Measurements from ENCODE around the gene TRIO.

The TRIO gene

DNA sequence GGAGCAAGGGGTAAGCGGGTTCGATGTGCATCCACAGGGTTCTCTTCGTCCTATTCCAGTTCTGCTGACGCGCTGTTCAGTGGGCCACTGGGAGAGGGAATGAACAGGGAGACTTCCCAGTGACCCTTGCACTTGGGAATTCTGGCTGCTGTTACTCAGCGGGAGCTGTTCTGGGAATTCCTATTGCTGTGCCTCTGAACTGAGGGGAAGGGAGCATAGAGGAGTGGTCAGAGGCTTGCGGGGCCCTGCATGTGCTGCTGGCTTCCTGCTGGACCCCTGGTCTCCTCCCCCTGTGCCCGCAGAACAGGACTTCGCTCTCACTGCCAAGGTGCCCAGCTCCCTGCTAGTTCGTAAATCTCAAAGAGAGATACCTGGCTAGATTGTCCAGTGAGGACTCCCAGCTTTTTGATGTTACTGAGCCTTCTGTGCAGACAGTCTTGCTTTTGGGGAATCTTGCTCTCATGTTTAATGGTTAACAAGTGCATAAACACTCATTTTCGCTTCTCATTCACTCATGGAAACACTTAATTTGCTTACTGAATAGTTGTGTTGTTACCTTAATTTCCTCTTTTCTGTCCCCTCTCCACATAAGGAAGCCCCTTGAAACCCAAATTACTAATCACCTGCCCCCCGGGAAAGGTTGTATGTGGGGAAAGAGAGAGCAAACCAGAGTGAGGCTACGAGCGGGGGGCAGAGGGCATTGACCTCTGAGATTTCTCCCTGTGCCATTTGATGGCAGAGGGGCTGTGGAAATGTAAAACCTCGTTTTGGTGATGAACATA, 5.9 kb downstream of the TRIO start:
- DNase-seq: no peak

DNA sequence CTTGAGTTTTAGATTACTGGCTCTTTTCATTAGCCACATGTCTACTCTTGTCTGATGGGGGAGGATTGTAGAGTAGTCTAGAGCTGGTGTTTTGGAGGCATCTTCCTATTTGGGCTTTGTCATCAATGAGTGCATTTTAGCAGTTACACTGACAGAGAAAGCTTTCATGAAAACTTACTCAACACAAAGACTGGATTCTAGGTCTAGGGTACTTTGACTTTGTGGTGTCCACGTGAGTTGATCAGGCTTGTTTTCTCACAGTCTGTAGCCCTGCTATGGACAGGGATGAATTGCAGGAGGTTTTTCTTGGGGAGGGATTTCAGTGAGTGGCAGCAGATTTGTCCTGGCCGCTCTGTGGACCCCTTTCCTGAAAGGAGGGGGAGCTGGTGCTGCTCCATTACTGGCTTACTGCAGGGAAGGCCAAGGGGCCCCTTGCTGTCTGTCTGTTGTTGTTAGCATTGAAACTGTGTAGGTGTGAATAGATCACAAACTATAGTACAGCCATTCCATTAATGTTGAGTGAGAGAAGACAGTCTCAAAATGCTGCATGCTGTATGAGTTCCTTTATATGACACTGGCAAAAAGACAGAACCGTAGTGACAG, 6.6 kb downstream of the TRIO start:
- no peak for DNase-seq

DNA sequence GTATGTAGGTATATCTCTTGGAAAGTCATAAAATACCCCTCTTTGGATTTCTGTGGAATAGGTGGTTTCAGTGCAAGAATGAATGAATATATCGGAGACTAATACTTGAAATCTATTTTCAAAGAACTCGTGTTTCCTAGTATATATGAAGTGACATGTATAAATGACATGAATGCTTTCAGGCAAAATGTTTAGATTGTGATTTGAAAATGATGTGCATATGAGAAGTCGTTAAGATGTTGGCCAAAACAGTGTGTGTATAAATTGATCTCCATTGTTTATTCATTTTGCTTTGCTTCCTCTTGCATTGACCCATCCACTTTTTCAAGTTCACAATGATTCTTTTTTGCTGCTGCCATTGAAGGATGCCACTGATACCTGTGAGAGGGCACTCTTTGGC, 8.3 kb downstream of the TRIO start:
- no peak for DNase-seq

DNA sequence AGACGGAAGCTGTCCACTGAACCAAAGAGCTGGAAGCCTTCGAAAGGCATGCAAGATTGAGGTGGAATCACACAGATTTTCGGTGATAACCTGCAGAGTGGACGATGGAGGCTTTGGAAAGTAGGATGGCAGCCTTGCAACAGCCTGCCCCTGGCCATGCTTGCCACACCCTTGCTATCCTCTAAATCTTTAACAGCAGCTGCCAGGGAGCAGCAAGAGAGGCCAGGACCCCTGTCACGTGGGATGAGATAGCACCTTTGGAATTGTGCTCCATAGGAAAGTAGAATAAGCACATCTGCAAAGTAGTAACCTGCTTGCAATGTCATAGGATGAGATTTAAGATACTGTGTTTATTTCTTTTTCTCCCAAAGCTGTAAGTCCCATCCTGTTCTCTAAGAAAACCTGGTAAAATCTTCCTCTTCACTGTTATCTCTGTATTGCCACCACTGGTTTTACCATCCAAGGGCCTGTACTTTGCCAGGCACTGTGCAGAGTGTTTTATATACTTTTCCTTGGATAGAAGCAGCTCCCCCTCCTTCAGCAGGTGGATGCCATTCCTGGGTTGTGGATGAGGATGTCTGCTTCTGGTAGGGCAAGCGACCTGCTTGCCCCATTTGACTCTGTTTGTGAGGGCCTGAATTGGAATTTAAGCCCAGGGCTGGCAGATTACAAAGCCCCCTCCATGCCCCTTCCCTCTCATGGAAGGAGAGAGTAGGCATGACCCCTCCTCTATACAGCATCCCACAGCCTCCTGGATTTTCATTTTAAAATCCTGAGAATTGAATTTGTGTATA, 10.1 kb downstream of the TRIO start:
- no peak for DNase-seq

DNA sequence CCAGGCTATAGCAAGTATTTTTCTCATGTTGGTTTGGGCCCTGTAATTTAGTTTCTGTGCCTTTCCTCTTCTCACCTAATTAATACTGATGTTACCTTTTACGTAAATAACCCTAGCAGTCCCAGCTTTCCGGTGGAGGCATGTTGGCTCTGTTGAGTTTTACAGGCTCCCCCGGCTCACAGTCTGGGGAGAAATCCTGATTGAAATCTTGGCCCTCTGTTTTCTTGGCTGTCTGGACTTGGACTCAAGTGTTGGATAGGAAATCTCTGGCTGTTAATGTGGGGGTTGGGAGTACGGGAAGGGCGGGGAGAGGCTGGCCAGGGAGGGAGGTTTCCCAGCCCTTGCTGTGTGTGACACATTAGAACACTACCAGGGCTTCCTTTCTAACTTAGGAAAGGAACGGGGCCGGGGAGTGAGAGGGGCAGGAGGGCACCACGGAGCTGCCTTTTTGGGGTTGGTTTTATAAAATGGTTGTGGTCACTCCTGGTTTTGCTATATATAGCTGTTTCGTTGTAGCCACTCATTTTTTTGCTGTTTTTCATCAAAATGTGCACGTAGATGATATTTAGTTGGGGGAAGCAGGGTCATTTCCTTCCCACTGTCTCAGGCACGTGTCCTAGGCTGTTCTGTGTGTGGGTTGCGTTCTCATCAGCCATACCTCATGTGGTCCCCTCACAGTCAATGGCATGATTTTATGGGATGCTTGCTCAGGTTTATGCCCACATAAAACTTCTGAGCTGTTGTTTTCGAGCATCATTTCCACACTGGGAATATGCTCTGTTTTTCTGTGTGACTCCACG, 11.0 kb downstream of the TRIO start:
- DNase-seq: peak; percentile 34

DNA sequence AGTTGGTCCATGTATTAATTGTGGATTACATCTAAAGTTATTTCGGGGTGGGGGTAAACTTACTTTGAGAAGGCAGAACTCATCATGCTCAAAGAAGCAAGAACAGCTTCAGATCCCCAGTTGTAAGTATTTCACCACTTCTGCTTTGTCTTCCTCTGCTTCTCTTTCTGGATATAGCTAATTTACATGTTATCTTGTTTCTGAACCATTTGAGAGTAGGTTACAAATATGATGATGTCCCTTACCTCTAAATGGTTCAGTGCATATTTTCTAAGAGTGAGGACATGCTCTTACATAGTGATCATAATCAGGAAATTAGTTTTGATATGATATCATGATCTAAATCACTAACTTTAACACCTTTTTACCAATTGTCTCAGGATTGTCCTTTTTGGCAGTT, 11.9 kb downstream of the TRIO start:
- no peak for DNase-seq

DNA sequence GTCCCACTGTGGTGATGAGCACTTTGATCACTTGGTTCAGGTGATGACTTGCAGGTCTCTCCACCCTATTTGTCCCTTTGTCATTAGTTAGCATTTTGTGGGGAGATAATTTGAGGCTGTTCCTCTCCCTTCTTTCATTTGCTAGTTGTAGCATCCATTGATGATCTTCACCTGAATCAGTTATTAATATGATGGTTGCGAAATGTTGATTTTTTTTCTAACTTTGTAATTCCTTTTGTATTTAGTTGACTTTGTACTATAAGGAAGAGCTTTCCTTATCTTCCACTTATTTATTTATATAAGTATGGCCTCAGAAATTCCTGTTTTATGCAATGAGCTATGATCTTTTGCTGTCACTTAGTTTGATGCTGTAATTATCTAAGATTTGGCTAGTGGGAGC, 12.6 kb downstream of the TRIO start:
- DNase-seq: no peak

DNA sequence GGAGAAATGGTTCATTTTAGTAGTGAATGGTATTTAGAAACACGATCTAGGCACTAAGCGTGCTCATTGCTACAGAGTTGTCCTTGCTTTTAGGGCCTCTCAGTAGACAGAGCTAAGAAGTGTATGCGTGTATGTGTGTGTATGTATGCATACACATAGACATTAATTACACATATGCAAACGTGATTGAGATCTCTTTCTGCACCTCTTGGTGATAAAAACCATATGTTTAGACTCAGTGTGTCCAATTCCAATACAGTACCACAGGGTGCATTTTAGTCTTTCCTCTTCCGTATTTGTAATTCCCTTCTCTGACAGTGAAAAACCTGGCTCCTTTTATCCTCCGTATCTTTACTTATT, 13.1 kb downstream of the TRIO start:
- DNase-seq: no peak

DNA sequence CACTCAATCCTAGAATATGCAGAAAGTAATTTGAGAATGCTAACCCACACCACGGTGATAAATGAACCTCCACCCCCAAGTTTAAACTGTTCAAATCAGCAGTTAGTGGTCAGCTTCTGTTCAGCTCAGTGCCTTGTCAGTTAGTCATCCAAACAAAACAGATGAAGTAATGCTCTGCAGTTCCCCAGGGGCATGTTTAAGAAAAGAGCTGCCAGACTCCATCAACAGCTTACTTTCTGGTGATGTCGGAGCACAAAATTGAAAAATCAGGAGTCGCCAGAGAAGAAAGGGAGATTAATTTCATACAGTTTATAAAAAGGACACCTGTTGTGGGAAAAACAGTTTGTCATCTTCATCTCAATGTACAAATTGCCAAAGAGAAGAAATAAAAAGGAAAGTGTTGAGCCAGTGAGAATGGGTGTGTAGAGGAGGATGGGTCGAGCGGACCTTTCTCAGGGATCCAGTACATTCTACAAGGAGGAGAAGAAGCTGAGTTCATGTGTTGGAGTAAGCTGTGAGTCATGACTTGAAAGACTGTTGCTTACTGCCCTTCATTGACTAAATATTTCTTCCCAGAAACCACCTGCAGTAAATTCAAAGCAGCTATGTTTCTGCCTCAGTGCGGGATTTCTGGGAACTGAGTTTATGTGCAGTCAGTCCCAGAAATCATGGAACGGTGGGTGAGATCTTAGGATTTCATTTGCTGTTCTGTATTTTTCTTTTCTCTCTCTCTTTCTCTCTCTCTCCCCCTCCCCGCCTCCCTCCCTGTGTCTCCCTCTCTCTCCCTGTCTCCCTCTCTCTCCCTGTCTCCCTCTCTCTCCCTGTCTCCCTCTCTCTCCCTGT, 13.7 kb downstream of the TRIO start:
- DNase-seq: no peak

DNA sequence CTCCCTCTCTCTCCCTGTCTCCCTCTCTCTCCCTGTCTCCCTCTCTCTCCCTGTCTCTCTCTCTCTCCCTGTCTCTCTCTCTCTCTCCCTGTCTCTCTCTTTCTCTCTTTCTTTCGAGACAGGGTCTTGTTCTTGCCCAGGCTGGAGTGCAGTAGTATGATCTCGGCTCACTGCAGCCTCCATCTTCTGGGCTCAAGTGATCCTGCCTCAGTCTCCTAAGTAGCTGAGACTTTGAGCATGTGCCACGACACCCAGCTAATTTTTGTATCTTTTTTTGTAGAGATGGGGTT, 14.3 kb downstream of the TRIO start:
- no peak for DNase-seq

DNA sequence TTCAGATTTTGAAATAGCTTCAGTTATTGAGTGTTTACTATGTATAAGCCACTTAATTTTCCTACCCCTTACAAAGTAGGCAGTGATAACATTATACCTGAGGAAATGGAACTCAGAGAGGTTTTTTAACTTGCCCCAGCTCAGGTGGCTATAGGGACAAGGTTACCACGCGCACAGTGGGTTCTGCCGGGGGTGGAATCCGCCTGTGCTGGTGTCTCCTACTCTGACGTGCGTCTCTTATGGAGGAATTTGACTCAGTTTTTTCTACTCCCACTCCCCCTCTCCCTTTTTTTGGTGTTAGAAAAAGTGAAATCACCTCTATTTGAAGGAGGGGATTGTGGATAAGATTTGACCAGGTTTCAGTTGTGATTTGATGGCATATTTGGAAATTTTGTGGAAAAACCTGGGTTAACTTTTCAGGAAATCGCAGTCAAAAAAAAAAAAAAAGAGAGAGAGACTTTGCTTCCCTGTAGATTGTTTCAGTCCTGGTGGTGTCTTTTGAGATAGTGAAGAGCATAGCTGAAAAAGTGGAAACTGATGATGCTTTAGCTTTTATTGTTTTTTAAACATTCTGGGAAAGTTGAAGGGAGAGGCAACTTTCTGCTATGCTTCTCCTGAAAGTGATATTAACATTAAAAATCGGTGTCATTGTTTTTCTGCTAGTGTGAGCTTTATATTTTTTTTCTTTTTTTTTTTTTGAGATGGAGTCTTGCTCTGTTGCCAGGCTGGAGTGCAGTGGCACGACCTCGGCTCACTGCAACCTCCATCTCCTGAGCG, 15.9 kb downstream of the TRIO start:
- DNase-seq: no peak

DNA sequence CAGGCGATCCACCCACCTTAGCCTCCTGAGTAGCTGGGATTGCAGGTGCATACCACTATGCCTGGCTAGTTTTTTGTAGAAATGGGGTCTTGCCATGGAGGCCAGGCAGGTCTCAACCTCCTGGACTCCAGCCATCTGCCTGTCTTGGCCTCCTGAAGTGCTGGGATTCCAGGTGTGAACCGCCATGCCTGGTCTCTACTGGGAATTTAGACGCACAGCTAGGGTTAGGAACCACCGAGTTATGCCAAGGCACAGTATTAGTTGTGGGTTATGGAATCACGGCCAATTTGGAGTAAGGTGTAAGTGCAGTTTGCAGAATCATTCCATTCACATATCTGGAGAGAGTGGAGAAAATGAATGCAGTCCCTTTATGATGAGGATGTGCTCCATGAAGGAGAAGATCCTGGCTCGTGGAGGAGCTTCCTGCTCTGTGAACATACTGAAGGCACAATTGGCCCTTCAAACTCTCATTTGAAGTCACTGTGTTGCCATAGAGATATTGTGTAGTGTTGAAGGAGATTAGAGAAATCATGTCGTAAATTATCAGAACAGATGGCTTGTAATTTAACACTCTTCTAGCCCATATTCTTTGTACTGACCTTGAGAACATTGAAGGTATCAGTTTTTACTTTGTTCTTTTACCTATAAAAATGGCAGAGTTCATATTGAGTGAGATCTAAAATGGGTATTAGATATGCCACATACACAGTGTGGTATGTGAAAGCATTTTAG, 18.8 kb downstream of the TRIO start:
- no peak for DNase-seq

DNA sequence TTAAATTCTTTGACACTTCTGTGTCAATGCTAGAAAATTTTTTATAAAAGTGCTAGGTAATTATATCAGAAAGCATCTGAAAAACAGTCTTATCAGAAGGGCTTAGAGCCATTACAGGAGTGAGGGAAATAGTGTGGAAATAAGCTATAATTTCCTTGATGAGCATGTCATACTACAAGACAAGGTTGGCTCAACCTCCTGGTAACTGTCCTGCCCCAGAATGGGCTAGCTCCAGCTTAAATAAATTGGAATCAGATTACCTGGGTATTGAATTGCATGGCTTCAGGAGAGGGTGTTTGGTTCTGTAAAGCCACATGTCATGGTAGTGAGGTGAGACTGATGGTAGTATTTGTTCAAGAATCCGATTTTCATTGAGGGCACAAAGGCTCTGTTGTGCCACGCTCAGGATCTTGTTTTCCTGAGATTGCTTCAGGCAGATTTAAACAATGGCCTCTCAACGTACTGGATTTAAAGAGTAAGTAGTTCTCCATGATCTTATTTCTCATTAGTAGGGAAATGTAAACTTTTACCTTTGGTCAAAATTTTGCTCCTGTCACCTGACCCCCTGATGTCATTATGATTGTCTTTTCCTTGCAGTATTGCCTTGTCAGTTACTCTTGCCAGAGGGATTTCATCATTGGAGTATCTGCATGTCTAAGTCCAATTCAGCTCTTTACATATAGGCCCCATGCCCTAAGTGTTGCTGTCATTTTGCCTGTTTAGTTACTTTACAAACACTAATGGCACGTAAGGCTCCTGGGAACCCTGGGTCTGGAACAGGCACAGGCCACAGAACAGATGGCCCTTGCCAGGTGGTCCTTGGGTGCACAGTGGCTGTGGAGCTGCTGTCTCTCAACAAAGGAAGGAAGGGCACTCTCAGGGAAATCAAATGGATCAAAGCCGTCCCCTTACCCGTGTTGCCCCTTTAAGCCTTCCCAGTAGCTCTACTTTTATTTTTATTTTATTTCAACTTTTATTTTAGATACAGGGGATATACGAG, 21.3 kb downstream of the TRIO start:
- DNase-seq: no peak

DNA sequence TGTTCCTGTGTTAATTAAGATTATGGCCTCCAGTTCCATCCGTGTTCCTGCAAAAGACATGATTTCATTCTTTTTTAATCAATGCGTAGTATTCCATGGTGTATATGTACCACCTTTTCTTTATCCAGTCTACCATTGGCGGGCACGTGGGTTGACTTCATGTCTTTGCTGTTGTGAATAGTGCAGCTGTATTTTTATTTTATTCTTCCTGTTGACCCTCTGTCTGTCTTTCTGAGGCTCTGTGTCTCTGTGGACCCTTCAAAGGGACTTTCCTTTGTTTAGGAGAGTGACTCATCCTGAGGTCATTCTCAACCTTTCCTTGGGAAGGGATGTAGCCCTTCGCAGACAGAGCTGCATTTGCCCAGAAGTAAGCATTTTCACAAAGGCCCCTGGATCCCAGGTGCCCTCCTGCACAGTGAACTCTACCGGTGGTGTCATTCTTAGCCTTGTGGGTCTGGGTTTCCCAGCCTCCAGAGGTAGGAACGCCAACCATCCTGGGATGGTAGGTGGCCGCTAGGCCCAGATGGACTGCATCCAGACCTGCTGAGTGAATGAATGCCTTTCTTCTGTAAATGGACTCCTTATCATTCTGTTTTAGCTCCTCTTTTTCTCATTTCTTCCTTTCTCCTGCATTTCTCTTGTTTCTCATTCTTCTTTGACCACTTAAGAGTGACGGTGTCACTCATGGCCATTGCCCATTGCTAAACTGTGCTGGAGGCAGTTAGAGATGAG, 22.4 kb downstream of the TRIO start:
- no peak for DNase-seq

DNA sequence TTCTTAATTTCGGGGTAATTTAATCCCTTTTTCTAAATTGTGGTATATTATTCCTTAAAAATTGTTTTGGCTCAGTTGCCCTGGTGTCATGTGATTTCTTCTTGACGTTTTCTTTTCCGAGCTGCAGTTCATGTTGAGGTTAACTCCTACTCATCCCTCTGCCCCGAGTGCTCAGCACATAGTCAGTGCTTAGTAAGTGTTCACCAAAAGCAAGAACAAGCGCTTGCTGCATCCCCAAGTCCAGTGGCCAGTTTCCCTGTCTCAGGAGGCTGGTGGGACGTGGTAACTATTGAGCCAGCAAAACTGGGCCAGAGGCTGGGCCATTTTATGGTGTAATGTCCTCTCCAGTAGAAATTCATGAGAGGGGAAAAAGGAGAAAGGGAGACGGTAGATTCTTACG, 23.3 kb downstream of the TRIO start:
- no peak for DNase-seq

DNA sequence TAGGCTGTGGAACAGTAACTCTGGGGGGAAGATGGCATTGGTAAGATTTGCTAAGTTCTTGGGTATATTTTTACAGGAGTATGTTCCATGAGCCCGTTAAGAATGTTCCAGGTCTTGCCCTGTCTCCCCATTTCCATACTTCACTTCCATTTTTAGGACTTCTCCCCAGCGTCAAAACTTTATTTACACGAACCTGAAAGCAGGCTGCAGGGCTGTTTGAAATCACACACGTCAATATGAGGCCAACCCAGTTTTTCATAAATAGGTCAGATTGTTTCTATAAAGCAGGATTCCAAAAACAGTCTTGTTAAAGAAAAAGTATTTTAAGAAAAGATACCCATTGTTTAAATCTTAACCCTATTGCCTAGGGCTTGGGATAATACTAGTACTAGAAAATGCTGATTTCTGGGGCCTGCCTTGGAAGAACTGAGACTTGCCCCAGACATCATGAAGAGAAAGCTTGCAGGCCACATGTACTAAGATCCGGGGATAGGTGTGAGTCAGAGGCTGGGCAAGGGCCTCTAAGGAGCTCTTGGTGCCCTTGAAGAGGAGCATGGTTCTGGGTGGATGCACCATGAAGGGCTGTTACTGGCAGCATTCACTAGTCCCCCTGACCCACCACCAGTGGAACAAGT, 24.2 kb downstream of the TRIO start:
- DNase-seq: no peak

DNA sequence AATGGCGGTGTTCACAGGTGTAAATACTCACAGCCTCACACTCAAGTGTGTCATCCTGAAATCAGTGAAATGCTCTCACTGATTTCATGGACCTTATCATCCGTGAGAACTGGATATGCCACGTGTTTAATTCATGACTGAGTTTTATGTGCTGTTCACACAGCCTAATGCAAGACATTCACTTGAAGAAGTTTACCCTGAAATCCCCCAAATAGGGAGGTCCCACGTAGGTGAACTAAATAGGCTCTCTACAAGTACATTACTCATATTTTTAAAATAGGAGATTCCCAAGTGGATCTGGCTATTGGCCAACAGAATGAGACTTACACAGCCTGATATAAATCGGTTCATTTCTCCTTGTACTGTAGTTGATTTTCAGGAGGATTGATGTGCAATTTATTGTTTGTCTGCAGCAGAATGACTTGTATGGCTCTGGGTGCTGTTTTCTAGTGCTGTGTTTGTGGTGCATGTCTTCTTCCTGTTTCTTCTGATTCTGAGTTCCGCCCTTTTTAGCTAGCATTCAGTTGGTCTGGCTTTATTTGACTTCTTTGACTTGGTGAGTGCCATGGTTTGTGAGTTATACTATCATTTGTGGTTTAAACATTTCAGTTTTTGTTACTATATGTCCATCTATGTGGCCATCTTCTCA, 25.1 kb downstream of the TRIO start:
- DNase-seq: peak; percentile 15

DNA sequence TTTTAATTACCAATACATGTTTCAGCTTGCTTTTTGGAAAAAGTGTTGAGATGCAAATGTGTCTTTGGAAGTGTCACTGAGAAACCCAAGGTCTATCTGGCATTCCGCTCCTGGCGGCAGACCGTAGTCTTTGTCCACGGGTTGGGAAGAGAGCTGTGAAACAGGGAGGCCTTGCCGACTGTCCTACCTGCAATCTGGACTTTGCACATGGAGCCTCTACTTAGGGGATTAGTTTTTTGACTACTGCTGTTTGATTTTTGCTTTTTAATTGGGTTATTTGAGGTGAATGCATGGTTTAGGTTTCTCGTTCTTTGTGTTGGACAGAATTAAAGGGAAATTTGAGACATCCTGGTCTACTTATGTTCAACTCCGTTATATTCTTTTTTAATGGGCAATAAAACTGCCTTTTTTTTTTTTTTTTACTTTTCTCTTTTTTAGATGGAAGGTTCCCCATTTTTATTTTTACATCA, 25.7 kb downstream of the TRIO start:
- no peak for DNase-seq

Measured in KG1 (cell line).